Effector memory CD4-positive, alpha-beta T cell (primary cell): ENCODE data around the gene PLA2G4E.

ENCODE experiments used
- DNase-seq, 3 donors: peaks; one replicate each; pipeline ENCODE4 v3.0.0-alpha.2; 2020
- H3K27ac ChIP-seq: 2 replicates; pipeline ENCODE4 v1.7.0; 2013; ENCODE audit warnings: mild to moderate bottlenecking, low read length, moderate library complexity; ENCODE audit not compliant: insufficient read depth, poor library complexity, severe bottlenecking
- H3K27me3 ChIP-seq: replicated peaks from 2 replicates; pipeline ENCODE4 v1.7.0; 2013; ENCODE audit warnings: mild to moderate bottlenecking, low read length; ENCODE audit not compliant: insufficient read depth, control insufficient read depth, poor library complexity, severe bottlenecking
- H3K36me3 ChIP-seq: 2 replicates; pipeline ENCODE4 v1.7.0; 2013; ENCODE audit warnings: mild to moderate bottlenecking, low read length, moderate library complexity; ENCODE audit not compliant: control insufficient read depth, insufficient read depth
- H3K4me1 ChIP-seq: 2 replicates; pipeline ENCODE4 v1.7.0; 2013; ENCODE audit warnings: low read length, mild to moderate bottlenecking; ENCODE audit not compliant: control insufficient read depth, insufficient read depth, poor library complexity, severe bottlenecking
- H3K4me3 ChIP-seq: 2 replicates; pipeline ENCODE4 v1.7.0; 2013; ENCODE audit warnings: low read length, low read depth, mild to moderate bottlenecking; ENCODE audit not compliant: insufficient read depth, poor library complexity, severe bottlenecking
- H3K9me3 ChIP-seq: 2 replicates; pipeline ENCODE4 v1.7.0; 2013; ENCODE audit warnings: mild to moderate bottlenecking, low read length, moderate library complexity; ENCODE audit not compliant: control insufficient read depth

The PLA2G4E gene

GRCh38 chr15:41957021-41957897 lies 63.6 kb downstream of the PLA2G4E start:
- no peak overlapping the region for H3K27ac ChIP-seq
- no peak for DNase-seq
- H3K36me3 ChIP-seq: peaks cover 14% of the 10 kb centered on the region
- H3K4me3 ChIP-seq: no peak overlapping the region
- H3K9me3 ChIP-seq: no peaks in the 10 kb centered on the region
- no peaks in the 10 kb centered on the region for H3K27me3 ChIP-seq
- H3K4me1 ChIP-seq: peaks cover 11% of the 10 kb centered on the region

DNA sequence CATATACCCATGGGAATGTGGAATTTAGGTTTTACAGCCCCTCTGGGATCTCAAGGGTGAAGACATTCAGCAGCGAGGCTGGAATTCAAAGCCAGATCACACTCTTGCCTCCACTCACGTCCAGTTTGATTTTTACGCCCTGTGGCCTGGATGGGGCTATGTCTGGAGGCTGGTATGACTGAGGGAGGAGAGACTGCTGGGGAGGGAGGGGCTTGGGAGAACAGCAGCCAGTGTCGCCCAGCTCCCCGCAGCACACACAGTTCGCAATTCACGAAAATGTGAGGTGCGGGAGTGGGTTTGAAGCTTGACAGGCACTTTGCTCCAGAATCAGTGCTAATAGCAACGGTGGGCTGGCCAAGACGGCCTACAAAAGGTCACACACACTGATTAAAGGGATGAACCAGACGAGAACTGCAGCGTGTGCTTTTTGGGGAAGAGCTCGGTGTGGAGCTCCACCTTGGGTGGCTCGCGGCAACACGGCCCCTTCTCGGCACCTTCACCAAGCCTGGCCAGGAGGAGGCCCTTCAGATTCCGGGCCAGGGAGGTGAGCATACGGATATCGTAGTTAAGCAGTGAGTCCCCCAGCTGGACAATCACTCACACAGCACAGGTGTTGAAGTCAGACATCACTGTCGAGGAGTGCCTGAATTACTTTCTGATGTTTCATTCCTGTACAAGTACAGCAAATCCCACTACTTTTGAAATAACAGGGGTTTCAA lies 64.9 kb downstream of the PLA2G4E start:
- H3K36me3 ChIP-seq: peaks cover 16% of the 10 kb centered on the region
- H3K27me3 ChIP-seq: no peaks in the 10 kb centered on the region
- peaks cover 11% of the 10 kb centered on the region for H3K4me1 ChIP-seq
- H3K9me3 ChIP-seq: no peaks in the 10 kb centered on the region
- DNase-seq: no peak
- H3K4me3 ChIP-seq: no peak overlapping the region
- no peak overlapping the region for H3K27ac ChIP-seq

GRCh38 chr15:41955100-41955499 lies 65.7 kb downstream of the PLA2G4E start:
- H3K4me3 ChIP-seq: no peak overlapping the region
- H3K36me3 ChIP-seq: peaks cover 20% of the 10 kb centered on the region
- H3K4me1 ChIP-seq: peaks cover 11% of the 10 kb centered on the region
- H3K27me3 ChIP-seq: no peaks in the 10 kb centered on the region
- no peak overlapping the region for H3K27ac ChIP-seq
- no peak for DNase-seq
- H3K9me3 ChIP-seq: no peaks in the 10 kb centered on the region

GRCh38 chr15:41954036-41954435 lies 66.8 kb downstream of the PLA2G4E start:
- peaks cover 25% of the 10 kb centered on the region for H3K36me3 ChIP-seq
- no peak overlapping the region for H3K4me3 ChIP-seq
- no peaks in the 10 kb centered on the region for H3K9me3 ChIP-seq

DNA sequence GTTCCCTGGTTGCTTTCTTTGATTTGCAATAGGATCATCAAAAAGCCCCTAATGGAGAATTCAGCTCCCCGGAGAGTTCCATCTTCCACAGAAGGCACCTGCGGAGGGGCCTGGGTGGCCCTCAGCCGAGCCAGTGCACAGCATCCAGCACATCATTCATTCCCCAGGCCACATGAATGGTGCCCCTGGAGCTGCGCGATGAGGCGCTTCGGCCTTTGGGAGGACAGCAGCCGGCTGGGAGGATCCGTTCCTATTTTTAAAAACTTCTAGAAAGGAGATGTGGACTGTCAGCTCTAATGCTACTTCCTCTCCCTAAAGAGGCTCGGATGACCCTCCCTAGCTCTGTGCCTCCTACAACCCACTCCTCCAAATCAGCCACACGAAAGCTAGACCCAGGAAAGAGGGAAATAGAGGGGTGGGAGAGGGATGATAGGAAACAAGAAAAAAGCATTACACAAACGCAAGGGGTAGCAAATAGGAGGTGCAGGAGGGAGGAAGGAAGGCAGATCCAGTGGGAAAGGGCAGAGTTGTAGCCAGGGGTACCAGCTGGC lies 68.8 kb downstream of the PLA2G4E start:
- Histone ChIP-seq H3K36me3 (peaks cover 25% of the 10 kb centered on the region), H3K27me3 (no peaks in the 10 kb centered on the region), H3K9me3 (no peaks in the 10 kb centered on the region), H3K4me1 (no peaks in the 10 kb centered on the region), H3K4me3 (no peak overlapping the region), H3K27ac (no peak overlapping the region)
- DNase-seq: no peak

More at GRCh38 chr15:41954036-41954435, 66.8 kb downstream of the PLA2G4E start:
- DNase-seq: no peak
- H3K27me3 ChIP-seq: no peaks in the 10 kb centered on the region
- H3K27ac ChIP-seq: no peak overlapping the region
- H3K4me1 ChIP-seq: peaks cover 11% of the 10 kb centered on the region

GRCh38 chr15:41951571-41951970 lies 69.3 kb downstream of the PLA2G4E start:
- DNase-seq: no peak
- H3K9me3 ChIP-seq: no peaks in the 10 kb centered on the region
- no peak overlapping the region for H3K4me3 ChIP-seq
- H3K36me3 ChIP-seq: peaks cover 25% of the 10 kb centered on the region
- no peaks in the 10 kb centered on the region for H3K27me3 ChIP-seq
- no peak overlapping the region for H3K27ac ChIP-seq
- no peaks in the 10 kb centered on the region for H3K4me1 ChIP-seq

- no peak for DNase-seq
- H3K36me3 ChIP-seq: peaks cover 33% of the 10 kb centered on the region
- H3K27me3 ChIP-seq: no peaks in the 10 kb centered on the region
- no peak overlapping the region for H3K27ac ChIP-seq
- no peaks in the 10 kb centered on the region for H3K9me3 ChIP-seq
- H3K4me3 ChIP-seq: no peak overlapping the region
- no peaks in the 10 kb centered on the region for H3K4me1 ChIP-seq
Observed at GRCh38 chr15:41950489-41950888, 70.4 kb downstream of the PLA2G4E start.

- Histone ChIP-seq H3K27me3 (no peaks in the 10 kb centered on the region), H3K9me3 (no peaks in the 10 kb centered on the region), H3K36me3 (peaks cover 35% of the 10 kb centered on the region), H3K27ac (no peak overlapping the region), H3K4me3 (no peak overlapping the region), H3K4me1 (no peaks in the 10 kb centered on the region)
- no peak for DNase-seq
Observed at GRCh38 chr15:41950127-41950483, 70.7 kb downstream of the PLA2G4E start.

DNA sequence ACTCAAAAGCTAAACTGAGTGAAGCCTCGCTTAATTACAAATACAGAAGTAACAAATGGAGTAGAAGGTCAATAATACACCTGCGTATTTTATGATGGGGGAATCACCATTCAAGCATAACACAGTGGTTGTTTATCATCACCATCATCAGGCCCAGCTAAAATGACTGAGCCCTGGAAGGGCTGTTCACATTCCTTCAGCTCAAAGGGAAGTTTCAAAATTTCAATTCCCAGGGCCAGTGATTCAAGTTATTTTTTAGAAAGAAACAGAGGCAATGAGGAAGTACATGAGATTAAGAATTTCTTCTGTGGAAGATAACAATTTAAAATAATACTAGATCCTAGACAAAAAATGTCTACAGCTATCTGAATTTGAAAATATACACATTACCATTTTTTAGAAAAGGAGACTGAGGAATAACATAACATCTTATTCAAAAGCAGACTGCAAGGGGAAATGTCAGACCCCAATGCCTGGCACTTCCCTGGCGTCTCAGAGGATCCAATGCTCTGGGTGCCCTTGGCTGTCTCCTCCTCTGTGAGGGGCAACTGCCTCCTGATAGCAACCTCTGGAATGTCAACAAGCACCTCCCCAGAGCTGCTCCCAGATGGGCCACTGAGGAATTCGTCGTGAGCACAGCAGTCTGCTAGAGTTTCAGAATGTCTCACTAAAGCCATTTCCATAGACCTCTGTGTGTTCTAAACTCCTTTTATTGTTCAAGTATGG lies 71.3 kb downstream of the PLA2G4E start:
- no peaks in the 10 kb centered on the region for H3K27me3 ChIP-seq
- no peaks in the 10 kb centered on the region for H3K9me3 ChIP-seq
- H3K27ac ChIP-seq: no peak overlapping the region
- peaks cover 38% of the 10 kb centered on the region for H3K36me3 ChIP-seq
- H3K4me1 ChIP-seq: no peaks in the 10 kb centered on the region
- DNase-seq: no peak
- H3K4me3 ChIP-seq: no peak overlapping the region
